SK-N-SH (cell line): Measurements from ENCODE around the gene ITGA5. TPM values are rescaled to one million over a fixed set of nuclear protein-coding genes. Genes with fewer than 3 reads are reported as not detected.

Experiments
- CTCF ChIA-PET: fragments of 300-600, 350-600 bp; formaldehyde crosslinking; extraction: SDS; loops from one replicate; lab custom pipeline; 2021; lab: Yijun Ruan, JAX
- POLR2A ChIA-PET: fragments of 350-600 bp; sonication (Branson Sonifier 250); formaldehyde crosslinking; extraction: SDS; loops from one replicate; lab custom pipeline; 2020; ENCODE audit warnings: antibody characterized with exemption, inconsistent platforms; lab: Yijun Ruan, JAX
- DNase-seq: peaks from one replicate; pipeline ENCODE4 v3.0.0; 2012
- H2AFZ ChIP-seq: fragments of 200-600 bp; sonication (generic); 2 replicates; pipeline ENCODE4 v1.8.1; 2016; ENCODE audit warnings: antibody characterized with exemption, mild to moderate bottlenecking, low read depth
- H3F3A ChIP-seq: fragments of 200-600 bp; sonication (generic); replicated peaks from 2 replicates; pipeline ENCODE3; 2016; ENCODE audit warnings: antibody characterized with exemption, mild to moderate bottlenecking; ENCODE audit not compliant: insufficient read depth
- H3K27ac ChIP-seq, 2 experiments: fragments of 200-500 bp in 1 of 2; fragments of 200-600 bp in 1 of 2; sonication (Bioruptor generic) in 1 of 2; sonication (generic), shearing (Covaris generic) in 1 of 2; 2 replicates each; pipeline versions ENCODE4 v1.5.1 to v1.6.1; 2014 to 2016; ENCODE audit warnings: low read depth in 2 of 2, inconsistent platforms in 1 of 2, low read length in 1 of 2, mild to moderate bottlenecking in 1 of 2, mixed read lengths in 1 of 2
- H3K27me3 ChIP-seq: fragments of 200-600 bp; sonication (generic), shearing (Covaris generic); 2 replicates; pipeline ENCODE4 v1.6.1; 2016; ENCODE audit warnings: mixed run types; ENCODE audit not compliant: insufficient read depth
- H3K36me3 ChIP-seq, 2 experiments: fragments of 200-500 bp in 1 of 2; fragments of 200-600 bp in 1 of 2; sonication (Bioruptor generic) in 1 of 2; sonication (generic) in 1 of 2; replicated peaks in 1 of 2; 2 replicates each; pipeline versions ENCODE3 to v1.5.1; 2014 to 2016; ENCODE audit warnings: low read length in 1 of 2, mild to moderate bottlenecking in 1 of 2; ENCODE audit not compliant: insufficient read depth in 2 of 2, control insufficient read depth in 1 of 2
- H3K4me1 ChIP-seq, 2 experiments: fragments of 200-500 bp in 1 of 2; fragments of 200-600 bp in 1 of 2; sonication (Bioruptor generic) in 1 of 2; sonication (generic), shearing (Covaris generic) in 1 of 2; 2 replicates each; pipeline versions ENCODE4 v1.5.1 to v1.6.1; 2014 to 2016; ENCODE audit warnings: low read depth in 1 of 2, low read length in 1 of 2, mixed run types in 1 of 2; ENCODE audit not compliant: insufficient read depth in 2 of 2, control insufficient read depth in 1 of 2
- H3K4me2 ChIP-seq: fragments of 200-600 bp; sonication (generic), shearing (Covaris generic); 2 replicates; pipeline ENCODE4 v1.6.1; 2017; ENCODE audit warnings: mixed run types
- H3K4me3 ChIP-seq, 2 experiments: fragments of 200-500 bp in 1 of 2; fragments of 200-600 bp in 1 of 2; sonication (Bioruptor generic) in 1 of 2; sonication (generic), shearing (Covaris generic) in 1 of 2; 2 replicates each; pipeline versions ENCODE4 v1.5.1 to v1.8.1; 2014 to 2016; ENCODE audit warnings: low read depth in 2 of 2, inconsistent platforms in 1 of 2, low read length in 1 of 2, mild to moderate bottlenecking in 1 of 2, mixed read lengths in 1 of 2, moderate library complexity in 1 of 2
- H3K79me2 ChIP-seq: fragments of 200-600 bp; sonication (generic); 2 replicates; pipeline ENCODE4 v1.8.1; 2017; ENCODE audit warnings: mild to moderate bottlenecking; ENCODE audit not compliant: insufficient read depth
- H3K9ac ChIP-seq: fragments of 200-600 bp; sonication (generic); 2 replicates; pipeline ENCODE4 v1.6.1; 2017; ENCODE audit warnings: mixed run types
- H3K9me2 ChIP-seq: fragments of 200-600 bp; sonication (generic); 2 replicates; pipeline ENCODE4 v1.6.1; 2017; ENCODE audit warnings: mixed run types
- H3K9me3 ChIP-seq: fragments of 200-600 bp; sonication (generic); 2 replicates; pipeline ENCODE4 v1.6.1; 2017; ENCODE audit warnings: mixed run types, mild to moderate bottlenecking, moderate library complexity
- H4K20me1 ChIP-seq: fragments of 200-600 bp; sonication (generic); 2 replicates; pipeline ENCODE4 v1.6.1; 2017; ENCODE audit warnings: mild to moderate bottlenecking, mixed run types; ENCODE audit not compliant: insufficient read depth
- CHD2 ChIP-seq: fragments of 150-350 bp; IDR thresholded peaks from 2 replicates; pipeline ENCODE4 v1.6.1; 2018; ENCODE audit warnings: low read length; ENCODE audit not compliant: partially characterized antibody
- ELF1 ChIP-seq: IDR thresholded peaks from 2 replicates; pipeline ENCODE4 v1.4.0; 2012
- FOXJ3 ChIP-seq: sonication (generic); formaldehyde crosslinking; IDR thresholded peaks from 2 replicates; pipeline ENCODE4 v1.5.1; 2020; ENCODE audit warnings: mild to moderate bottlenecking, missing genetic modification reagents
- GATA2 ChIP-seq: sonication (generic); formaldehyde crosslinking; IDR thresholded peaks from 2 replicates; pipeline ENCODE4 v1.5.0; 2020; ENCODE audit warnings: mild to moderate bottlenecking, missing genetic modification reagents
- POLR2AphosphoS5 ChIP-seq: IDR thresholded peaks from 2 replicates; pipeline ENCODE4 v1.6.1; 2012; ENCODE audit warnings: low read depth, low read length
- SMC3 ChIP-seq: IDR thresholded peaks from 2 replicates; pipeline ENCODE4 v1.6.1; 2012; ENCODE audit warnings: low read depth, low read length, improper control_type of control experiment
- YY1 ChIP-seq: IDR thresholded peaks from 2 replicates; pipeline ENCODE4 v1.4.0; 2012; ENCODE audit warnings: low read depth, mild to moderate bottlenecking
- WGBS: methylation state at CpG from one replicate; pipeline ENCODE4 v1.1.6; 2017; ENCODE audit warnings: low lambda C conversion rate; 5-methylcytosine and 5-hydroxymethylcytosine counted together
- polyA plus RNA-seq, 3 experiments: library from polyadenylated mRNA; depleted of rRNA; stranded (reverse); fragments of >200 nt; gene quantifications; 2 replicates each; pipeline ENCODE4 v1.2.3, GENCODE V29; 2012
- TF ChIP-seq, protein P1 (sequence below): IDR thresholded peaks from 2 replicates; pipeline ENCODE4; 2012
- TF ChIP-seq, protein P2 (sequence below): IDR thresholded peaks from 2 replicates; pipeline ENCODE4 v1.4.0; 2012; ENCODE audit warnings: low read depth, borderline replicate concordance
- TF ChIP-seq, protein P3 (sequence below): IDR thresholded peaks from 2 replicates; pipeline ENCODE4 v1.4.0; 2012; ENCODE audit warnings: low read depth, borderline replicate concordance
- TF ChIP-seq, protein P4 (sequence below): fragments of 150-350 bp; IDR thresholded peaks from 2 replicates; pipeline ENCODE4 v1.6.1; 2016; ENCODE audit warnings: mild to moderate bottlenecking, low read depth, low read length

The ITGA5 gene
- polyA plus RNA-seq, 1 of the 3 experiments (the other 2 are of a cell fraction): 52.5 TPM

DNA sequence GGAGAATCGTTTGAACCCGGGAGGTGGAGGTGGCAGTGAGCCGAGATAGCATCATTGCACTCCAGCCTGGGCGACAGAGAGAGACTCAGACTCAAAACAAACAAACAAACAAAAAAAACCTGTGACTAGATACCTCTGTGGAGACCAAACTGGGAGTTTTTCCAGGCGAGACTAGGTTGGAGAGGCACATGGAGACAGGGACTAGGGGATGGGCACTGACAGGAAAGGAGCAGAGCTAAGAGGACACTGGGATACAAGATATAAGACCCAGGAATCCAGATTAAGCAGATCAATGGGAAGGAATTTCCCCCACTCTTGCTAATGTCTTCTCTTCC, 4.7 kb upstream of the ITGA5 start:
- no peaks in the 10 kb centered on the region for H3K27me3 ChIP-seq

DNA sequence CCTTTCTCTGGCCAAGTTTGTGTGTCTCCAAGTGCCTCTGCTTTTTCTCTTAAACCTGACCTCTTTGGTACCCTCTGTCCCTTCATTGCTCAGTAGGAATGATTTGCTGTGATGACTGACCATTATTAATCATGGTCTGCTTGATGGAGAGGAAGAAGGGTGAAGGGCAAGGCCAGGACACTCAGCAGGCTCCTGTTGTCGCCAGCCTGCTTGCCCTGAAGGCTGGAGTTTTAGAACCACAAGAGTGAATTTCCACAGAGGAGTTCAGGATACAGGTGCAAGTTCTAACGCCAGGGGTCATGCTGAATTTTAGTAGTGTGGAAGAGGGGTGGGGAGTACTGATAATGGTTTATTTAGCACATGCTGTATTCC, 2.8 kb upstream of the ITGA5 start:
- no peaks in the 10 kb centered on the region for H3K27me3 ChIP-seq
- no peaks in the 10 kb centered on the region for H3K9me3 ChIP-seq
- no peaks in the 10 kb centered on the region for H3K9me2 ChIP-seq
- H3K4me2 ChIP-seq: no peak overlapping the region
- H2AFZ ChIP-seq: no peak overlapping the region
- no peaks in the 10 kb centered on the region for H4K20me1 ChIP-seq
- POLR2A ChIA-PET: no interaction called here
- DNase-seq: no peak
- 67% methylated on average over 2 of the region's 2 CpGs for WGBS
- peaks cover 0 to 15% of the 10 kb centered on the region in 2 experiments; a peak in 3 of 4 replicates for H3K4me1 ChIP-seq
- no peak overlapping the region for H3K9ac ChIP-seq
- no peak overlapping the region for H3K27ac ChIP-seq
- no peak for TF ChIP-seq CHD2
- no peak for TF ChIP-seq YY1
- no peak for TF ChIP-seq POLR2AphosphoS5
- TF ChIP-seq, protein P1, sequence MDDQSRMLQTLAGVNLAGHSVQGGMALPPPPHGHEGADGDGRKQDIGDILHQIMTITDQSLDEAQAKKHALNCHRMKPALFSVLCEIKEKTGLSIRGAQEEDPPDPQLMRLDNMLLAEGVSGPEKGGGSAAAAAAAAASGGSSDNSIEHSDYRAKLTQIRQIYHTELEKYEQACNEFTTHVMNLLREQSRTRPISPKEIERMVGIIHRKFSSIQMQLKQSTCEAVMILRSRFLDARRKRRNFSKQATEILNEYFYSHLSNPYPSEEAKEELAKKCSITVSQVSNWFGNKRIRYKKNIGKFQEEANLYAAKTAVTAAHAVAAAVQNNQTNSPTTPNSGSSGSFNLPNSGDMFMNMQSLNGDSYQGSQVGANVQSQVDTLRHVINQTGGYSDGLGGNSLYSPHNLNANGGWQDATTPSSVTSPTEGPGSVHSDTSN: no peak
- TF ChIP-seq, protein P2, sequence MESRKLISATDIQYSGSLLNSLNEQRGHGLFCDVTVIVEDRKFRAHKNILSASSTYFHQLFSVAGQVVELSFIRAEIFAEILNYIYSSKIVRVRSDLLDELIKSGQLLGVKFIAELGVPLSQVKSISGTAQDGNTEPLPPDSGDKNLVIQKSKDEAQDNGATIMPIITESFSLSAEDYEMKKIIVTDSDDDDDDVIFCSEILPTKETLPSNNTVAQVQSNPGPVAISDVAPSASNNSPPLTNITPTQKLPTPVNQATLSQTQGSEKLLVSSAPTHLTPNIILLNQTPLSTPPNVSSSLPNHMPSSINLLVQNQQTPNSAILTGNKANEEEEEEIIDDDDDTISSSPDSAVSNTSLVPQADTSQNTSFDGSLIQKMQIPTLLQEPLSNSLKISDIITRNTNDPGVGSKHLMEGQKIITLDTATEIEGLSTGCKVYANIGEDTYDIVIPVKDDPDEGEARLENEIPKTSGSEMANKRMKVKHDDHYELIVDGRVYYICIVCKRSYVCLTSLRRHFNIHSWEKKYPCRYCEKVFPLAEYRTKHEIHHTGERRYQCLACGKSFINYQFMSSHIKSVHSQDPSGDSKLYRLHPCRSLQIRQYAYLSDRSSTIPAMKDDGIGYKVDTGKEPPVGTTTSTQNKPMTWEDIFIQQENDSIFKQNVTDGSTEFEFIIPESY: no peak
- TF ChIP-seq ELF1: no peak
- H3K79me2 ChIP-seq: peaks cover 27% of the 10 kb centered on the region
- CTCF ChIA-PET: interaction anchor here (1.4 to 11.8 kb wide), 3 partner anchors 17 to 24 kb away, joined by 3 to 125 read pairs (median 35); no protein-coding TSS in a partner anchor
- no peaks in the 10 kb centered on the region for H3K36me3 ChIP-seq
- no peak overlapping the region for H3K4me3 ChIP-seq
- H3F3A ChIP-seq: peaks cover 2% of the 10 kb centered on the region

More for the DNA sequence above, 4.7 kb upstream of the ITGA5 start:
- TF ChIP-seq, protein P3, sequence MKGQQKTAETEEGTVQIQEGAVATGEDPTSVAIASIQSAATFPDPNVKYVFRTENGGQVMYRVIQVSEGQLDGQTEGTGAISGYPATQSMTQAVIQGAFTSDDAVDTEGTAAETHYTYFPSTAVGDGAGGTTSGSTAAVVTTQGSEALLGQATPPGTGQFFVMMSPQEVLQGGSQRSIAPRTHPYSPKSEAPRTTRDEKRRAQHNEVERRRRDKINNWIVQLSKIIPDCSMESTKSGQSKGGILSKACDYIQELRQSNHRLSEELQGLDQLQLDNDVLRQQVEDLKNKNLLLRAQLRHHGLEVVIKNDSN: no peak
- TF ChIP-seq, protein P4, sequence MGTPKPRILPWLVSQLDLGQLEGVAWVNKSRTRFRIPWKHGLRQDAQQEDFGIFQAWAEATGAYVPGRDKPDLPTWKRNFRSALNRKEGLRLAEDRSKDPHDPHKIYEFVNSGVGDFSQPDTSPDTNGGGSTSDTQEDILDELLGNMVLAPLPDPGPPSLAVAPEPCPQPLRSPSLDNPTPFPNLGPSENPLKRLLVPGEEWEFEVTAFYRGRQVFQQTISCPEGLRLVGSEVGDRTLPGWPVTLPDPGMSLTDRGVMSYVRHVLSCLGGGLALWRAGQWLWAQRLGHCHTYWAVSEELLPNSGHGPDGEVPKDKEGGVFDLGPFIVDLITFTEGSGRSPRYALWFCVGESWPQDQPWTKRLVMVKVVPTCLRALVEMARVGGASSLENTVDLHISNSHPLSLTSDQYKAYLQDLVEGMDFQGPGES: no peak
- TF ChIP-seq SMC3: no peak
- no peak for TF ChIP-seq FOXJ3 (CRISPR knock-in tag)
- TF ChIP-seq GATA2 (CRISPR knock-in tag): no peak
- Histone ChIP-seq H3K4me1 (peaks cover 0 to 14% of the 10 kb centered on the region in 2 experiments; a peak in 3 of 4 replicates), H3K4me2 (no peak overlapping the region), H2AFZ (no peak overlapping the region), H3K36me3 (no peaks in the 10 kb centered on the region), H3F3A (peaks cover 2% of the 10 kb centered on the region), H3K27ac (no peak overlapping the region), H3K9me3 (no peaks in the 10 kb centered on the region), H4K20me1 (no peaks in the 10 kb centered on the region), H3K9ac (no peak overlapping the region), H3K9me2 (no peaks in the 10 kb centered on the region), H3K4me3 (no peak overlapping the region), H3K79me2 (peaks cover 8% of the 10 kb centered on the region)
- no peak for DNase-seq
- POLR2A ChIA-PET: interaction anchor here (0.6 kb wide), 1 partner anchor 517 kb away, joined by 3 read pairs; no protein-coding TSS in a partner anchor
- WGBS: 24% methylated on average over 5 of the region's 5 CpGs
- CTCF ChIA-PET: interaction anchor here (3.8 to 13.7 kb wide), 2 partner anchors 15 to 25 kb away, joined by 19 to 127 read pairs; no protein-coding TSS in a partner anchor
